ENCODE results near the gene UNG.
A peak's percentile ranks its signal among the peaks of the same experiment; 100 is the strongest.
"Not testable (repeated sequence)": the region's sequence is repeated elsewhere in the genome, so short reads cannot be mapped to it uniquely, and the experiment has no call there.

UNG gene

DNA sequence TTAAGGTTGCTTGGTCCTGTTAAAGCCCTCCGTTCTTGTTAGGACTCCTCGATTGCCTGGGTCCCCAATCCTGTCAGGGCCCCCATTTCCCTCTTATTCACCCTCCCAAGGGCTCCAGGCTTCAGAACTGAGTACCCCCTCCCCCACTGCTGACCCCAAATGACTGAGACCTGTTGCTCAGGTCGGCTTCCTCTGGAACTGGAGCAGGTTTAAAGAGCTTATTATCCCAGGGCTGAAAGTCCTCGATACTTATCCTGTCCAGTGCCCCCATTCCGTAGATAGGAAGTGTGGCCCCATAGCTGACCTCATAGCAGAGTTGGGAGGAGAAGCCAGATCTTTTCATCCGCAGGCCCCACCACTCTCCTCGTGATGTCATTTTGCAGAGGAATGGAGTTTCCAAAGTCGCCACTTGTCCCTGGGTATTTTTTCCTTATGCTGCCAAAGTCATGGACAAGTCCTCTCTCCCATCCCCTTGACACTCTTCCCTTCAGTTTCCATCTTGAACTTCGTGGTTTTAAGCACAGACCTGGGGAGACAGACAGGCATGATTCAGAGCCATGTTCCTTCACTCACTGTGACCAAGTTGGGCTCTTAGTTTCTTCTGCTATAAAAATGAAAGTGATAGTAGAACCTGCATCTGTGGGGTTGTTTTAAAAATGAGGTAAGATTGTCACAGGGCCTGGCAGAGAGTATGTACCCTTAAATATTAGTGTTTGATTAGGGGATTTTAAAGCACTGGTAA lies 43.8 kb upstream of the UNG start:
- no peak overlapping the region for H2BK15ac ChIP-seq (replicated peaks; ENCODE audit: low read depth)
- peak overlapping the region; percentile 95 for H3K4me3 ChIP-seq (ENCODE audit: low read length)
- no peaks in the 10 kb centered on the region for H3K79me2 ChIP-seq (ENCODE audit: control insufficient read depth, insufficient read depth, low read length)
- H3K36me3 ChIP-seq (ENCODE audit: control insufficient read depth, insufficient read depth, low read length): no peaks in the 10 kb centered on the region
- no peak overlapping the region for H2BK5ac ChIP-seq (ENCODE audit: low read length)
- no peak overlapping the region for H2BK120ac ChIP-seq (ENCODE audit: low read depth, low read length)
- WGBS (ENCODE audit: extremely low coverage, insufficient coverage, low lambda C conversion rate): no CpG with 5 or more reads among the region's 9 CpGs
- H3K27ac ChIP-seq (ENCODE audit: low read depth, low read length): no peak overlapping the region
- peak overlapping the region; percentile 5 for H3K56ac ChIP-seq (ENCODE audit: low read length)
- no peak overlapping the region for H4K8ac ChIP-seq (ENCODE audit: low read depth, low read length)
- peak overlapping the region; percentile 98 for H3K4me2 ChIP-seq (ENCODE audit: low read length)
- H3K4me1 ChIP-seq (ENCODE audit: control insufficient read depth, low read depth, low read length): no peaks in the 10 kb centered on the region
- no peaks in the 10 kb centered on the region for H3K27me3 ChIP-seq (ENCODE audit: insufficient read depth, low read length, poor library complexity)
- H3K9ac ChIP-seq (ENCODE audit: low read length): peak overlapping the region; percentile 82
- H3K18ac ChIP-seq (ENCODE audit: low read length): no peak overlapping the region
- H3K79me1 ChIP-seq (ENCODE audit: low read length): no peaks in the 10 kb centered on the region
- no peak overlapping the region for H2AK5ac ChIP-seq (ENCODE audit: low read length)
- H4K5ac ChIP-seq (ENCODE audit: low read length): no peak overlapping the region
- H3K4ac ChIP-seq (ENCODE audit: low read depth, low read length): no peak overlapping the region
- DNase-seq: no peak
- H3K23ac ChIP-seq (ENCODE audit: low read length): no peak overlapping the region

DNA sequence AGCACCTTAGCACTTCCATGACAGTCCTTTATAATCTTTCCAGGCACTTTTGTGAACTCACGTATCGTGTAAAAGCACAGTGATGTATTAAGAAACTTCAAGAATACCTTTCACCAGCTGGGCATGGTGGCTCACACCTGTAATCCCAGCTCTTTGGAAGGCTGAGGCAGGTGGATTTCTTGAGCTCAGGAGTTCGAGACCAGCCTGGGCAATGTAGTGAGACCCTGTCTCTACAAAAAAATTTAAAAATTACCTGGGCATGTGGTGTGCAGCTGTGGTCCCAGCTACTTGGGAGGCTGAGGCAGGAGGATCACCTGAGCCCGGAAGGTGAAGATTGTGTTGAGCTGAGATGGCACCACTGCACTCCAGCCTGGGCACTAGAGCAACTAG lies 43.3 kb upstream of the UNG start:
- H3K79me1 ChIP-seq (ENCODE audit: low read length); H3K9ac ChIP-seq (ENCODE audit: low read length); H4K5ac ChIP-seq (ENCODE audit: low read length); H2BK15ac ChIP-seq (replicated peaks; ENCODE audit: low read depth); H3K36me3 ChIP-seq (ENCODE audit: control insufficient read depth, insufficient read depth, low read length); H3K4me1 ChIP-seq (ENCODE audit: control insufficient read depth, low read depth, low read length); H3K27ac ChIP-seq (ENCODE audit: low read depth, low read length); H3K4me3 ChIP-seq (ENCODE audit: low read length); H3K27me3 ChIP-seq (ENCODE audit: insufficient read depth, low read length, poor library complexity); H3K23ac ChIP-seq (ENCODE audit: low read length); H3K18ac ChIP-seq (ENCODE audit: low read length); H4K8ac ChIP-seq (ENCODE audit: low read depth, low read length); H2AK5ac ChIP-seq (ENCODE audit: low read length); H2BK120ac ChIP-seq (ENCODE audit: low read depth, low read length); H3K4me2 ChIP-seq (ENCODE audit: low read length); H2BK5ac ChIP-seq (ENCODE audit: low read length); DNase-seq; H3K79me2 ChIP-seq (ENCODE audit: control insufficient read depth, insufficient read depth, low read length); H3K56ac ChIP-seq (ENCODE audit: low read length); H3K4ac ChIP-seq (ENCODE audit: low read depth, low read length): not testable (repeated sequence)
- no CpG with 5 or more reads among the region's 4 CpGs for WGBS (ENCODE audit: extremely low coverage, insufficient coverage, low lambda C conversion rate)

- H2BK120ac ChIP-seq (ENCODE audit: low read depth, low read length): no peak overlapping the region
- H3K4me3 ChIP-seq (ENCODE audit: low read length): no peak overlapping the region
- no peak overlapping the region for H3K56ac ChIP-seq (ENCODE audit: low read length)
- no peak overlapping the region for H3K4ac ChIP-seq (ENCODE audit: low read depth, low read length)
- H3K9ac ChIP-seq (ENCODE audit: low read length): no peak overlapping the region
- no peak overlapping the region for H2AK5ac ChIP-seq (ENCODE audit: low read length)
- H4K8ac ChIP-seq (ENCODE audit: low read depth, low read length): no peak overlapping the region
- H3K4me1 ChIP-seq (ENCODE audit: control insufficient read depth, low read depth, low read length): no peaks in the 10 kb centered on the region
- H3K79me2 ChIP-seq (ENCODE audit: control insufficient read depth, insufficient read depth, low read length): no peaks in the 10 kb centered on the region
- H3K36me3 ChIP-seq (ENCODE audit: control insufficient read depth, insufficient read depth, low read length): no peaks in the 10 kb centered on the region
- no peak overlapping the region for H3K23ac ChIP-seq (ENCODE audit: low read length)
- no peak overlapping the region for H2BK5ac ChIP-seq (ENCODE audit: low read length)
- no peak for DNase-seq
- no peak overlapping the region for H3K27ac ChIP-seq (ENCODE audit: low read depth, low read length)
- no peak overlapping the region for H3K18ac ChIP-seq (ENCODE audit: low read length)
- H4K5ac ChIP-seq (ENCODE audit: low read length): no peak overlapping the region
- H2BK15ac ChIP-seq (replicated peaks; ENCODE audit: low read depth): no peak overlapping the region
- no peak overlapping the region for H3K4me2 ChIP-seq (ENCODE audit: low read length)
- H3K27me3 ChIP-seq (ENCODE audit: insufficient read depth, low read length, poor library complexity): no peaks in the 10 kb centered on the region
- no peaks in the 10 kb centered on the region for H3K79me1 ChIP-seq (ENCODE audit: low read length)
Observed at GRCh38 chr12:109054520-109054919, 42.9 kb upstream of the UNG start.

- Histone ChIP-seq H3K79me2 (ENCODE audit: control insufficient read depth, insufficient read depth, low read length) (no peaks in the 10 kb centered on the region), H3K27ac (ENCODE audit: low read depth, low read length) (no peak overlapping the region), H2BK15ac (replicated peaks; ENCODE audit: low read depth) (no peak overlapping the region), H2AK5ac (ENCODE audit: low read length) (no peak overlapping the region), H3K23ac (ENCODE audit: low read length) (no peak overlapping the region), H3K9ac (ENCODE audit: low read length) (no peak overlapping the region), H3K79me1 (ENCODE audit: low read length) (no peaks in the 10 kb centered on the region), H3K36me3 (ENCODE audit: control insufficient read depth, insufficient read depth, low read length) (no peaks in the 10 kb centered on the region), H3K56ac (ENCODE audit: low read length) (no peak overlapping the region), H3K4ac (ENCODE audit: low read depth, low read length) (no peak overlapping the region), H4K8ac (ENCODE audit: low read depth, low read length) (no peak overlapping the region), H3K4me1 (ENCODE audit: control insufficient read depth, low read depth, low read length) (no peaks in the 10 kb centered on the region), H3K18ac (ENCODE audit: low read length) (no peak overlapping the region), H3K4me2 (ENCODE audit: low read length) (no peak overlapping the region), H2BK5ac (ENCODE audit: low read length) (no peak overlapping the region), H3K4me3 (ENCODE audit: low read length) (no peak overlapping the region), H4K5ac (ENCODE audit: low read length) (no peak overlapping the region), H3K27me3 (ENCODE audit: insufficient read depth, low read length, poor library complexity) (no peaks in the 10 kb centered on the region), H2BK120ac (ENCODE audit: low read depth, low read length) (no peak overlapping the region)
- WGBS (ENCODE audit: extremely low coverage, insufficient coverage, low lambda C conversion rate): no CpG with 5 or more reads among the region's 3 CpGs
- no peak for DNase-seq
Observed at GRCh38 chr12:109056891-109057290, 40.5 kb upstream of the UNG start.

DNA sequence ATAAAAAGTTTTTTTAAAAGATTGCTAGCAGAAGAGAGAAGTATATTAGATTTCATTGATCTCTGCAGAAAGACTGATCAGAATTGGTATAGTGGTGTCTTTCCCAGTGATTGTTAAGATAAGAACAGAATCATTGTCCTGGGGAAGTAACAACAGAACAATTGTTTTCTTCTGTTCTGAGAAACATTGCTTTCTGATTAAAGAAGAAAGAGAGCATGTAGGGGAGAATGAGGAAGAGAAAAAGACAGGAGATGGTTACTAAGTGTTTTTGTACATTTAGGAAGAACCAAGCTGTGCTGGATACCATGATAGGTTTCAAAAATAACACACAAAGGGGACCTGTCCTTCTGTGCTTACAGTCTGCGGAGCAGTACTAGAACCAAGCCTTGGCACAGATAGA lies 40.0 kb upstream of the UNG start:
- Histone ChIP-seq H3K4ac (ENCODE audit: low read depth, low read length) (no peak overlapping the region), H3K36me3 (ENCODE audit: control insufficient read depth, insufficient read depth, low read length) (no peaks in the 10 kb centered on the region), H3K4me1 (ENCODE audit: control insufficient read depth, low read depth, low read length) (no peaks in the 10 kb centered on the region), H2AK5ac (ENCODE audit: low read length) (no peak overlapping the region), H2BK120ac (ENCODE audit: low read depth, low read length) (no peak overlapping the region), H3K23ac (ENCODE audit: low read length) (no peak overlapping the region), H3K56ac (ENCODE audit: low read length) (no peak overlapping the region), H3K4me2 (ENCODE audit: low read length) (no peak overlapping the region), H3K79me1 (ENCODE audit: low read length) (no peaks in the 10 kb centered on the region), H3K27me3 (ENCODE audit: insufficient read depth, low read length, poor library complexity) (no peaks in the 10 kb centered on the region), H2BK5ac (ENCODE audit: low read length) (no peak overlapping the region), H3K9ac (ENCODE audit: low read length) (no peak overlapping the region), H3K79me2 (ENCODE audit: control insufficient read depth, insufficient read depth, low read length) (no peaks in the 10 kb centered on the region), H4K5ac (ENCODE audit: low read length) (no peak overlapping the region), H4K8ac (ENCODE audit: low read depth, low read length) (no peak overlapping the region), H3K4me3 (ENCODE audit: low read length) (no peak overlapping the region), H3K18ac (ENCODE audit: low read length) (no peak overlapping the region), H2BK15ac (replicated peaks; ENCODE audit: low read depth) (no peak overlapping the region), H3K27ac (ENCODE audit: low read depth, low read length) (no peak overlapping the region)
- DNase-seq: no peak
- WGBS (ENCODE audit: extremely low coverage, insufficient coverage, low lambda C conversion rate): no CpG with 5 or more reads among the region's 1 CpG

DNA sequence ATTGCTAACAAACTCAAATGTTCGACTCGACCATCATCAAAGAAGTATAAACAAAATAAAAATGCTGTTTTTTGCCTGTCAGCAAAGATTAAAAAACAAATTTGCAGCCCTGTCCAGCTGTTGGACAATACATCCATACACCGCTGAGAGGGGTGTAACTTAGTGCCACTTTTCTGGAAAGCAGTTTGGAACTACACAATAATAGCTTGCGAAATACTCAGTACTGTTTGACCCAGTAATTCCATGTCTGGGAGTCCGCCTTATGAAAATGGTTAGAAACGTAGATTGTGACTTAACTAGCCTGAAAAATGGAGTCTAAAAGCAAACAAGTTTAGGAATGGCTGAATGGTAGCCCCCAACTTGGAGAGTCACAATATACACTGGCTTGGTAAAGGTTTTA lies 38.6 kb upstream of the UNG start:
- H3K23ac ChIP-seq (ENCODE audit: low read length): no peak overlapping the region
- H3K9ac ChIP-seq (ENCODE audit: low read length): no peak overlapping the region
- no peak overlapping the region for H2BK120ac ChIP-seq (ENCODE audit: low read depth, low read length)
- no peak overlapping the region for H3K27ac ChIP-seq (ENCODE audit: low read depth, low read length)
- no peak overlapping the region for H3K56ac ChIP-seq (ENCODE audit: low read length)
- no peaks in the 10 kb centered on the region for H3K79me1 ChIP-seq (ENCODE audit: low read length)
- H3K4me2 ChIP-seq (ENCODE audit: low read length): no peak overlapping the region
- no peak overlapping the region for H3K4ac ChIP-seq (ENCODE audit: low read depth, low read length)
- no peak overlapping the region for H2AK5ac ChIP-seq (ENCODE audit: low read length)
- no peak overlapping the region for H3K4me3 ChIP-seq (ENCODE audit: low read length)
- H3K36me3 ChIP-seq (ENCODE audit: control insufficient read depth, insufficient read depth, low read length): no peaks in the 10 kb centered on the region
- H3K27me3 ChIP-seq (ENCODE audit: insufficient read depth, low read length, poor library complexity): no peaks in the 10 kb centered on the region
- no peaks in the 10 kb centered on the region for H3K4me1 ChIP-seq (ENCODE audit: control insufficient read depth, low read depth, low read length)
- no peak overlapping the region for H4K5ac ChIP-seq (ENCODE audit: low read length)
- no peak overlapping the region for H2BK5ac ChIP-seq (ENCODE audit: low read length)
- no CpG with 5 or more reads among the region's 6 CpGs for WGBS (ENCODE audit: extremely low coverage, insufficient coverage, low lambda C conversion rate)
- no peak overlapping the region for H4K8ac ChIP-seq (ENCODE audit: low read depth, low read length)
- no peaks in the 10 kb centered on the region for H3K79me2 ChIP-seq (ENCODE audit: control insufficient read depth, insufficient read depth, low read length)
- no peak overlapping the region for H2BK15ac ChIP-seq (replicated peaks; ENCODE audit: low read depth)
- no peak for DNase-seq
- H3K18ac ChIP-seq (ENCODE audit: low read length): no peak overlapping the region
